OCI-LY1 (cell line): ENCODE measurements around the gene ARL5C.

Source experiments
- H2AFZ ChIP-seq: fragments of 200-600 bp; sonication (generic), shearing (Covaris generic); 2 replicates; pipeline ENCODE4 v1.6.0; 2014; ENCODE audit warnings: antibody characterized with exemption, mild to moderate bottlenecking, low read length
- H3F3A ChIP-seq: fragments of 200-600 bp; sonication (generic), shearing (Covaris generic); 2 replicates; pipeline ENCODE4 v1.6.0; 2014; ENCODE audit warnings: mild to moderate bottlenecking, antibody characterized with exemption, low read length, moderate library complexity; ENCODE audit not compliant: insufficient read depth
- H3K27ac ChIP-seq: fragments of 200-600 bp; sonication (generic); 2 replicates; pipeline ENCODE4 v1.5.1; 2014; ENCODE audit warnings: low read length, mixed run types, mild to moderate bottlenecking, low read depth; ENCODE audit not compliant: poor library complexity, severe bottlenecking
- H3K27me3 ChIP-seq: fragments of 200-600 bp; sonication (generic); 2 replicates; pipeline ENCODE4 v1.6.0; 2014; ENCODE audit warnings: antibody characterized with exemption, mild to moderate bottlenecking, low read length, moderate library complexity; ENCODE audit not compliant: insufficient read depth
- H3K36me3 ChIP-seq: fragments of 200-600 bp; sonication (generic); 2 replicates; pipeline ENCODE4 v1.6.1; 2014; ENCODE audit warnings: mild to moderate bottlenecking, antibody characterized with exemption, low read length, moderate library complexity, mixed read lengths; ENCODE audit not compliant: insufficient read depth
- H3K4me1 ChIP-seq: fragments of 200-600 bp; sonication (generic); 2 replicates; pipeline ENCODE4 v1.5.1; 2014; ENCODE audit warnings: mild to moderate bottlenecking, low read length, moderate library complexity; ENCODE audit not compliant: insufficient read depth, severe bottlenecking
- H3K4me2 ChIP-seq: fragments of 200-600 bp; sonication (generic), shearing (Covaris generic); 2 replicates; pipeline ENCODE4 v1.6.1; 2014; ENCODE audit warnings: low read length
- H3K4me3 ChIP-seq: fragments of 200-600 bp; sonication (generic); 2 replicates; pipeline ENCODE4 v1.5.1; 2014; ENCODE audit warnings: low read length, low read depth, mild to moderate bottlenecking, mixed read lengths; ENCODE audit not compliant: poor library complexity, severe bottlenecking
- H3K79me2 ChIP-seq: fragments of 200-600 bp; shearing (Covaris generic); 2 replicates; pipeline ENCODE4 v1.6.1; 2016; ENCODE audit warnings: mixed run types, low read length, mixed read lengths; ENCODE audit not compliant: insufficient read depth
- H3K9ac ChIP-seq: fragments of 200-600 bp; sonication (generic), shearing (Covaris generic); 2 replicates; pipeline ENCODE4 v1.6.1; 2014; ENCODE audit warnings: mild to moderate bottlenecking, low read length, mixed read lengths
- H3K9me2 ChIP-seq: fragments of 200-600 bp; sonication (generic), shearing (Covaris generic); 2 replicates; pipeline ENCODE4 v1.6.1; 2014; ENCODE audit warnings: low read depth, mild to moderate bottlenecking, low read length, mixed read lengths
- H3K9me3 ChIP-seq: fragments of 200-600 bp; shearing (Covaris generic); 2 replicates; pipeline ENCODE4 v1.6.1; 2014; ENCODE audit warnings: low read length, mixed read lengths
- H4K20me1 ChIP-seq: fragments of 200-600 bp; sonication (generic), shearing (Covaris generic); 2 replicates; pipeline ENCODE4 v1.6.0; 2016; ENCODE audit warnings: mild to moderate bottlenecking, low read length; ENCODE audit not compliant: insufficient read depth
- CTCF ChIP-seq: fragments of 200-600 bp; sonication (generic), shearing (Covaris generic); IDR thresholded peaks from 2 replicates; pipeline ENCODE4 v1.5.1; 2017; ENCODE audit warnings: mild to moderate bottlenecking, antibody characterized with exemption, low read length, moderate library complexity, mixed read lengths
- EZH2 ChIP-seq: fragments of 200-600 bp; sonication (generic), shearing (Covaris generic); IDR thresholded peaks from 2 replicates; pipeline ENCODE4 v1.8.0; 2017; ENCODE audit warnings: borderline replicate concordance, mixed run types, mild to moderate bottlenecking, antibody characterized with exemption, low read length, moderate library complexity, mixed read lengths

ARL5C gene

GRCh38 chr17:39151943-39152818, 13.8 kb downstream of the ARL5C start:
- H3K27me3 ChIP-seq = peaks cover 14% of the 10 kb centered on the region
- no peaks in the 10 kb centered on the region for H3K36me3 ChIP-seq
- H3K4me2 ChIP-seq = peak overlapping the region; percentile 87
- peak overlapping the region; percentile 78 for H3K4me3 ChIP-seq
- H3K4me1 ChIP-seq = peaks cover 22% of the 10 kb centered on the region
- H2AFZ ChIP-seq = no peak overlapping the region
- no peaks in the 10 kb centered on the region for H3K79me2 ChIP-seq
- no peaks in the 10 kb centered on the region for H4K20me1 ChIP-seq
- TF ChIP-seq CTCF (no peak), EZH2 (no peak)
- H3K9me3 ChIP-seq = no peaks in the 10 kb centered on the region
- no peaks in the 10 kb centered on the region for H3K9me2 ChIP-seq
- H3F3A ChIP-seq = no peaks in the 10 kb centered on the region
- H3K27ac ChIP-seq = no peak overlapping the region
- no peak overlapping the region; the same call in 1 of the 2 replicates for H3K9ac ChIP-seq

- H3K9ac ChIP-seq = no peak within 1 kb of the TSS; the same call in 1 of the 2 replicates
Measured at GRCh38 chr17:39151150-39151942, 14.6 kb downstream of the ARL5C start, which contains the start of gene PLXDC1. PLXDC1 (minus strand) TSS chr17:39151637; CDS start chr17:39151437, 200 bp downstream.

GRCh38 chr17:39150795-39151149, 15.2 kb downstream of the ARL5C start:
- TF ChIP-seq EZH2 = no peak
- no peak for TF ChIP-seq CTCF
- no peak overlapping the region for H3K4me2 ChIP-seq
- H4K20me1 ChIP-seq = no peaks in the 10 kb centered on the region
- no peak overlapping the region for H2AFZ ChIP-seq
- no peak overlapping the region for H3K9ac ChIP-seq
- no peak overlapping the region for H3K4me3 ChIP-seq
- peaks cover 22% of the 10 kb centered on the region for H3K4me1 ChIP-seq
- peaks cover 14% of the 10 kb centered on the region for H3K27me3 ChIP-seq
- no peaks in the 10 kb centered on the region for H3K9me3 ChIP-seq
- H3K36me3 ChIP-seq = no peaks in the 10 kb centered on the region
- no peaks in the 10 kb centered on the region for H3K79me2 ChIP-seq
- no peaks in the 10 kb centered on the region for H3K9me2 ChIP-seq
- H3K27ac ChIP-seq = no peak overlapping the region
- H3F3A ChIP-seq = no peaks in the 10 kb centered on the region

More at GRCh38 chr17:39151150-39151942, 14.6 kb downstream of the ARL5C start, which contains the start of gene PLXDC1:
- H3K79me2 ChIP-seq = no peaks in the 10 kb centered on the region
- H3K4me1 ChIP-seq = peaks cover 22% of the 10 kb centered on the region
- H3F3A ChIP-seq = no peaks in the 10 kb centered on the region
- H2AFZ ChIP-seq = no peak within 1 kb of the TSS
- H4K20me1 ChIP-seq = no peaks in the 10 kb centered on the region
- TF ChIP-seq CTCF (no peak), EZH2 (no peak)
- H3K27me3 ChIP-seq = peaks cover 14% of the 10 kb centered on the region
- H3K27ac ChIP-seq = no peak within 1 kb of the TSS
- no peaks in the 10 kb centered on the region for H3K36me3 ChIP-seq
- peak within 1 kb of the TSS; percentile 78 for H3K4me3 ChIP-seq
- H3K9me2 ChIP-seq = no peaks in the 10 kb centered on the region
- H3K9me3 ChIP-seq = no peaks in the 10 kb centered on the region
- H3K4me2 ChIP-seq = peak within 1 kb of the TSS; percentile 87; the same call in 1 of the 2 replicates
